Pancreas (tissue), 10 donors: ENCODE data around the gene MAP2K2. TPM values are rescaled to one million over a fixed set of nuclear protein-coding genes. Genes with fewer than 3 reads are reported as not detected.

Source experiments
- ATAC-seq, 4 donors: fragments of 200-7000 bp; cut with Tn5 transposase; one replicate each; pipeline versions ENCODE4 v1.8.0 to v1.9.1; 2020; ENCODE audit warnings: mild to moderate bottlenecking in 4 of 4, moderate library complexity in 4 of 4
- DNase-seq, 6 donors: peaks; one replicate each; pipeline ENCODE4 v3.0.0-alpha.2; 2020
- FAIRE-seq: peaks from 2 replicates; lab custom pipeline; 2012; peaks lifted over from hg19 to GRCh38; lab: Jason Lieb, UNC
- H3K27ac ChIP-seq, 4 donors: fragments of 200-600 bp; sonication (generic); 1 replicate in 3 of 4; 2 replicates in 1 of 4; pipeline versions ENCODE4 v1.5.0 to v1.8.0; 2020
- H3K27me3 ChIP-seq, 4 donors: fragments of 200-600 bp; one replicate each; pipeline ENCODE4 v1.8.0; 2021
- H3K36me3 ChIP-seq, 3 donors: fragments of 200-600 bp; sonication (generic) in 1 of 3; one replicate each; pipeline versions ENCODE4 v1.5.0 to v1.8.0; 2020 to 2021
- H3K4me1 ChIP-seq, 3 donors: fragments of 200-600 bp; one replicate each; pipeline ENCODE4 v1.8.0; 2021
- H3K4me3 ChIP-seq, 4 donors: fragments of 200-600 bp; sonication (generic) in 2 of 4; one replicate each; pipeline versions ENCODE4 v1.5.0 to v1.8.0; 2020 to 2021
- H3K9me3 ChIP-seq, 4 donors: fragments of 200-600 bp; one replicate each; pipeline ENCODE4 v1.8.0; 2021
- WGBS, 2 donors: extraction: QIAGEN DNeasy Blood & Tissue Kit; methylation state at CpG; one replicate each; pipeline ENCODE4 v1.1.7; 2013; 5-methylcytosine and 5-hydroxymethylcytosine counted together
- intact Hi-C, 3 donors: fragments of 100-400 bp; cut with DNase I; formaldehyde crosslinking; loops; one replicate each; pipeline versions ENCODE4 v1.11.1 to v1.14.2; 2022
- polyA plus RNA-seq, 2 donors: library from polyadenylated mRNA; stranded (reverse); fragments of 200-250 nt; gene quantifications; one replicate each; pipeline ENCODE4 v1.2.3, GENCODE V29; 2013
- total RNA-seq, 6 donors: library from RNA; stranded (reverse); fragmentation: NEBNext Ultra II Directional in 4 of 6; extraction: Animal tissue kit (Norgen Biotek cat#: 25700) in 4 of 6; gene quantifications; one replicate each; pipeline versions ENCODE4 v1.2.1 to v1.2.4, GENCODE V29; 2021 to 2023
- TF ChIP-seq, protein P1 (sequence below), 4 donors: fragments of 200-600 bp; sonication (generic) in 3 of 4; IDR thresholded peaks; one replicate each; pipeline versions ENCODE4 v1.5.0 to v1.8.0; 2021; ENCODE audit warnings: antibody characterized with exemption in 4 of 4
- donor health status: healthy with polysubstance abuse.
- donor health status: DM: no; HTN: no; CAD: no; lungs with moderate emphysema.
- donor health status: DM: no; HTN: no; CAD: no.
- donor health status: control.
- donor health status: control.
- donor health status: Bipolar disorder and iron deficiency.
- donor health status: DM: yes; HTN: yes; CAD: no.
- donor health status: DM: no; HTN: no; CAD: no.
- donor health status: DM: no; HTN: no; CAD: no.
- donor health status: DM: yes; HTN: yes; CAD: no.

Gene MAP2K2
- total and polyA plus RNA-seq, 8 donors: 52.4 to 183 (median 74.2) TPM

DNA sequence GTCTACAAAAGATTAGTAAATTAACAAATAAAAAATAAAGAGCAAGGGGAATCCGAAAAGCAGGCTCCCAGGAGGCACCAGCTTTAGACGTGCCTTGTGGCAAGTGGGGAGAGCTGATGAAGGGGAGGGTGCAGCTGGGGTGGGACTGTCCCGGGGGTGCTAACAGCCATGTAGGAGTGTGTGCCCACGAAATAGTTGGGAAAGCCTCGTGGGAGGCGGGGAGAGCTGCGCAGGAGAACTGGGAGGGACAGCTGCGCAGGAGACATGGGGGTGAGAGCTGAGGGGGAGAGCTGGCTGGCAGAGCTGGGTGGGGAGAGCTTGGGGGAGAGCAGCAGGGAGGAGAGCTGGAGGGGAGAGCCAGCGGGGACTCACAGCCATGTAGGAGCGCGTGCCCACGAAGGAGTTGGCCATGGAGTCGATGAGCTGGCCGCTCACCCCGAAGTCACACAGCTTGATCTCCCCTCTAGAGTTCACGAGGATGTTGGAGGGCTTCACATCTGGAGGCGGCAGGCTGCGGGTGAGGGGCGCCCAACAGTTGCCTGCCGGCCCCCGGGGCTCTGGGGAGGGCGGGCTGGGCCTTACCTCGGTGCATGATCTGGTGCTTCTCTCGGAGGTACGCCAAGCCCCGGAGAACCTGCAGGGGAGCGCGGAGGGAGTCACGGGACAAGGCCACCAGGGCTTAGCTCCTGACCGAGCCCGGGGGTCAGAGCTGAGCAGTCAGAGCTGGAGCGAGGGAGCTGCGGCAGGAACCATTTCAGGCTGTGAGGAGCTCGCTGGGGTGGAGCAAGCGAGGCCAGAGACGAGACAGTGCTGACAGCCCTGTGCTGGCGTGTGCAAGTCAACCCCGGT, 23.1 kb downstream of the MAP2K2 start:
- WGBS, 2 donors: 91 to 94% methylated on average over 33 to 38 of the region's 38 CpGs
- intact Hi-C loops: no loop called here
- H3K27me3 ChIP-seq: no peaks in the 10 kb centered on the region
- FAIRE-seq (no peak), ATAC-seq (no peak), DNase-seq (peak in 1 of 6 donors; percentile 8)
- H3K4me1 ChIP-seq: no peaks in the 10 kb centered on the region
- TF ChIP-seq, protein P1, sequence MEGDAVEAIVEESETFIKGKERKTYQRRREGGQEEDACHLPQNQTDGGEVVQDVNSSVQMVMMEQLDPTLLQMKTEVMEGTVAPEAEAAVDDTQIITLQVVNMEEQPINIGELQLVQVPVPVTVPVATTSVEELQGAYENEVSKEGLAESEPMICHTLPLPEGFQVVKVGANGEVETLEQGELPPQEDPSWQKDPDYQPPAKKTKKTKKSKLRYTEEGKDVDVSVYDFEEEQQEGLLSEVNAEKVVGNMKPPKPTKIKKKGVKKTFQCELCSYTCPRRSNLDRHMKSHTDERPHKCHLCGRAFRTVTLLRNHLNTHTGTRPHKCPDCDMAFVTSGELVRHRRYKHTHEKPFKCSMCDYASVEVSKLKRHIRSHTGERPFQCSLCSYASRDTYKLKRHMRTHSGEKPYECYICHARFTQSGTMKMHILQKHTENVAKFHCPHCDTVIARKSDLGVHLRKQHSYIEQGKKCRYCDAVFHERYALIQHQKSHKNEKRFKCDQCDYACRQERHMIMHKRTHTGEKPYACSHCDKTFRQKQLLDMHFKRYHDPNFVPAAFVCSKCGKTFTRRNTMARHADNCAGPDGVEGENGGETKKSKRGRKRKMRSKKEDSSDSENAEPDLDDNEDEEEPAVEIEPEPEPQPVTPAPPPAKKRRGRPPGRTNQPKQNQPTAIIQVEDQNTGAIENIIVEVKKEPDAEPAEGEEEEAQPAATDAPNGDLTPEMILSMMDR (IDR thresholded peaks at IDR 0.05): no peak
- peaks cover 0 to 24% (median 12%) of the 10 kb centered on the region in 3 donors for H3K36me3 ChIP-seq
- H3K9me3 ChIP-seq: no peaks in the 10 kb centered on the region
- H3K27ac ChIP-seq: no peak overlapping the region
- no peak overlapping the region for H3K4me3 ChIP-seq

DNA sequence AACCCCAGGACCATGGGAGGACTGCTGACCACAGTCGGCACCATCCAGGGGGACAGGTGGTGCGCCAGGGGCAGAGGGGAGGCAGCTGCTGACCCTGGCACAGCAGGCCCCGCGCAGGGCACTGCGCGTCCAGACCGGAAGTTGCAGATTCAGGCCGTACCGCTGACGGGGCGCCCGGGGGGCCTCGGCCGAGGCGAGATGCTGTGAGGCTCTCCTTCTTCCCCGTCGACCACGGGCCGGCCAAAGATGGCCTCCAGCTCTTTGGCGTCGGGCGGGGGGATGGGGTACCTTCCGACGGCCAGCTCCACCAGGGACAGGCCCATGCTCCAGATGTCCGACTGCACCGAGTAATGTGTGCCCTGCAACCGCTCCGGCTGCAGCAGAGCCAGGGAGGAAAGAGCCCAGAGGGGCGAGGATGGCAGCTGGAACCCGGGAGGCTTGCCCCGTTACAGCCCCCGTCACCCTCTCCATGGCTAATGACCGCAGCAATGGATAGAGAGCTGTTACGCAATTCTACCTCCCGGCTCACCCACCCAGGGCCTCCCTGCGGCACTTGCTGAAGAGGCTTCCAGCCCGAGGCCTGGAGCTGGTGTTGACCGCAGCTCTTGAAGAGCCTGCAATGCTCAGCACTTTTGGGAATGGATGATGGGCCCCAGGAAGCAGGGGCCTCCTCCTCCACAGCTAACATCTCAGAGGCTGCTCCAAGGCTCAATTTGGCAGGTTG, 24.7 kb downstream of the MAP2K2 start:
- Histone ChIP-seq H3K9me3 (no peaks in the 10 kb centered on the region), H3K36me3 (peaks cover 0 to 21% (median 12%) of the 10 kb centered on the region in 3 donors), H3K4me1 (no peaks in the 10 kb centered on the region), H3K4me3 (no peak overlapping the region), H3K27me3 (no peaks in the 10 kb centered on the region), H3K27ac (no peak overlapping the region)
- FAIRE-seq: no peak
- peak in 1 of 4 donors; percentile 35 for ATAC-seq
- TF ChIP-seq, protein P1 (IDR thresholded peaks at IDR 0.05): no peak
- DNase-seq: peak in 2 of 6 donors; percentile 18 to 63
- 93 to 94% methylated on average over 37 to 38 of the region's 38 CpGs for WGBS, 2 donors
- intact Hi-C loops: no loop called here

DNA sequence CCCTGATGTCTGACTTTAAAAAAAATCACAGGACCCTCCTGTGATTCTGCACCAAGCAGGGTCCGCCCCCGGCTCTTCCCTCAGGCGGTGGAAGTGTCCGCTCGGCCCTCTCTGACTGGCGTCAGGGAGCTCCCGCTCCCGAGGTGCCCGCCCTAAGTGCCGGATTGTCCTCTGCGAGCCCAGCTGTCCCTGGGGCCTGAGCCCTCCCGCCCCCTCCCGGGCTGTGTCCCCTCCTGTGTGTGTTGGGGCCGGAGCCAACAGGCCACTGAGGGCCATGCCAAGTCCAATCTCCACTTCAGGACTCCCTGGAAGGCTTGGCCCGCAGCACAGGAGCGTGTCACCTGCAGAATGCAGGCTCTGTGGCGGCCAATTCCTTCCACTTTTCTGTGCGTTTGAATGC, 25.4 kb downstream of the MAP2K2 start:
- Histone ChIP-seq H3K36me3 (peaks cover 0 to 21% (median 15%) of the 10 kb centered on the region in 3 donors), H3K9me3 (no peaks in the 10 kb centered on the region), H3K4me1 (no peaks in the 10 kb centered on the region), H3K27ac (no peak overlapping the region), H3K27me3 (no peaks in the 10 kb centered on the region), H3K4me3 (no peak overlapping the region)
- peak in 1 of 6 donors; percentile 24 for DNase-seq
- WGBS, 2 donors: 94% methylated on average over 18 of the region's 18 CpGs
- intact Hi-C loops: no loop called here
- no peak for FAIRE-seq
- no peak for ATAC-seq
- TF ChIP-seq, protein P1 (IDR thresholded peaks at IDR 0.05): no peak

DNA sequence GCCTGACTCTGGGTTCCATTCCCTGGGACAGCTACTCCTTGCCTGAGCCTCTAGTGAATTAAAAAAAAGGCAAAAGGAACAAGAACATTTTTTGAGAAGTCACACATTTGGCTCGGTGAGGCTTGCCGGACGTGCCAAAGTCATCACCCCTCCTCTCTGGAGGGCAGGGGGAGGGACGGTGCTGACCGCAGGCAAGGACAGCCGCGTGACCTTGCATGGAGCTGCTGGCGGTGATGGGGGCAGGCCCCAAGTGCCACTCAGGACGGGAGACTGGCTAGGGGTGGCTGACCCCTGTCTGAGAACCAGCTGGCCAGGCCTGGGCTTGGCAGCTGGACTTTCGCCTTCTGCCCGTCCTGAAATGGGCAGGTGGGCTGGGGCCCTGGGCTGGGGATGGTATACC, 26.4 kb downstream of the MAP2K2 start:
- Histone ChIP-seq H3K36me3 (peaks cover 0 to 21% (median 15%) of the 10 kb centered on the region in 3 donors), H3K4me1 (no peaks in the 10 kb centered on the region), H3K9me3 (no peaks in the 10 kb centered on the region), H3K27me3 (no peaks in the 10 kb centered on the region), H3K27ac (no peak overlapping the region), H3K4me3 (no peak overlapping the region)
- DNase-seq (peak in 2 of 6 donors; percentile 24 to 52), ATAC-seq (peak in 2 of 4 donors; percentile 11 to 13), FAIRE-seq (no peak)
- TF ChIP-seq, protein P1 (IDR thresholded peaks at IDR 0.05): no peak
- WGBS, 2 donors: 83 to 84% methylated on average over 11 of the region's 11 CpGs
- intact Hi-C loops: no loop called here
